B cell (primary cell): ENCODE measurements around the gene ZDHHC17. TPM values are rescaled to one million over a fixed set of nuclear protein-coding genes. Genes with fewer than 3 reads are reported as not detected.

Experiments used
- ATAC-seq: fragments of 200-7000 bp; cut with Tn5 transposase; one replicate; pipeline ENCODE4 v1.10.0; 2021; ENCODE audit warnings: low read depth, mild to moderate bottlenecking, moderate number of reproducible peaks, moderate library complexity
- CTCF ChIA-PET: fragments of 350-600 bp; sonication (Branson Sonifier 250); formaldehyde crosslinking; loops from one replicate; lab custom pipeline; 2021; ENCODE audit warnings: antibody characterized with exemption, inconsistent platforms; lab: Charles Lee
- POLR2A ChIA-PET: fragments of 350-600 bp; sonication (Branson Sonifier 250); formaldehyde crosslinking; loops from one replicate; lab custom pipeline; 2021; ENCODE audit warnings: antibody characterized with exemption; lab: Charles Lee
- DNase-seq: peaks from one replicate; pipeline ENCODE4 v3.0.0; 2013
- H2AFZ ChIP-seq: 2 replicates; pipeline ENCODE4 v1.6.1; 2012; ENCODE audit warnings: mild to moderate bottlenecking, low read depth, low read length; ENCODE audit not compliant: insufficient read depth, poor library complexity, severe bottlenecking
- H3K27ac ChIP-seq, 2 donors: 1 replicate in 1 of 2; 2 replicates in 1 of 2; pipeline ENCODE4 v1.5.1; 2012 to 2013; ENCODE audit warnings: low read length in 2 of 2, mild to moderate bottlenecking in 2 of 2, moderate library complexity in 1 of 2
- H3K27me3 ChIP-seq, 4 experiments: fragments of 200-600 bp in 1 of 4; sonication (generic) in 1 of 4; replicated peaks in 1 of 4; 1 replicate in 2 of 4; 2 replicates in 2 of 4; pipeline versions ENCODE4 v1.6.1 to v1.7.0; 2013 to 2016; ENCODE audit warnings: low read length in 3 of 4, mild to moderate bottlenecking in 2 of 4, mixed read lengths in 1 of 4, moderate library complexity in 1 of 4; ENCODE audit not compliant: insufficient read depth in 4 of 4, control insufficient read depth in 3 of 4; ENCODE audit errors: control extremely low read depth in 1 of 4
- H3K36me3 ChIP-seq, 2 experiments: replicated peaks in 1 of 2; 1 replicate in 1 of 2; 2 replicates in 1 of 2; pipeline versions ENCODE4 v1.6.1 to v1.7.1; 2013; ENCODE audit warnings: low read length in 1 of 2; ENCODE audit not compliant: insufficient read depth in 2 of 2, control insufficient read depth in 1 of 2; ENCODE audit errors: control extremely low read depth in 1 of 2, extremely low read depth in 1 of 2
- H3K4me1 ChIP-seq, 2 donors: fragments of 200-600 bp in 1 of 2; sonication (generic) in 1 of 2; 1 replicate in 1 of 2; 2 replicates in 1 of 2; pipeline versions ENCODE4 v1.5.1 to v1.6.1; 2013 to 2017; ENCODE audit warnings: low read length in 2 of 2; ENCODE audit not compliant: control insufficient read depth in 2 of 2, insufficient read depth in 2 of 2
- H3K4me2 ChIP-seq: replicated peaks from 2 replicates; pipeline ENCODE3; 2012; ENCODE audit warnings: mild to moderate bottlenecking, low read depth, low read length; ENCODE audit not compliant: poor library complexity, severe bottlenecking
- H3K4me3 ChIP-seq, 5 experiments: fragments of 200-600 bp in 1 of 5; sonication (generic) in 1 of 5; 1 replicate in 3 of 5; 2 replicates in 2 of 5; pipeline versions ENCODE4 v1.5.1 to v1.7.0; 2011 to 2016; ENCODE audit warnings: low read length in 4 of 5, mild to moderate bottlenecking in 4 of 5, low read depth in 2 of 5, control low read depth in 1 of 5, moderate library complexity in 1 of 5; ENCODE audit not compliant: insufficient read depth in 1 of 5; ENCODE audit errors: control extremely low read depth in 1 of 5, extremely low read depth in 1 of 5
- H3K79me2 ChIP-seq: fragments of 200-600 bp; sonication (generic); one replicate; pipeline ENCODE4 v1.6.0; 2016; ENCODE audit warnings: low read length; ENCODE audit not compliant: control insufficient read depth, insufficient read depth
- H3K9ac ChIP-seq: fragments of 200-600 bp; sonication (generic); 2 replicates; pipeline ENCODE4 v1.6.1; 2017; ENCODE audit warnings: mild to moderate bottlenecking, low read length, moderate library complexity
- H3K9me3 ChIP-seq, 3 donors: one replicate each; pipeline versions ENCODE4 v1.6.1 to v1.7.1; 2013; ENCODE audit warnings: low read length in 2 of 3; ENCODE audit not compliant: control insufficient read depth in 2 of 3, insufficient read depth in 1 of 3; ENCODE audit errors: control extremely low read depth in 1 of 3
- H4K20me1 ChIP-seq: 2 replicates; pipeline ENCODE4 v1.6.0; 2012; ENCODE audit warnings: mild to moderate bottlenecking, low read length; ENCODE audit not compliant: insufficient read depth, control insufficient read depth, poor library complexity, severe bottlenecking
- H3K27ac Mint-ChIP-seq: one replicate; pipeline ENCODE4 v1.8.0; 2021; ENCODE audit warnings: mixed read lengths
- H3K27me3 Mint-ChIP-seq: one replicate; pipeline ENCODE4 v1.8.0; 2021; ENCODE audit warnings: mixed read lengths
- H3K4me1 Mint-ChIP-seq: one replicate; pipeline ENCODE4 v1.8.0; 2021; ENCODE audit warnings: mixed read lengths
- H3K4me3 Mint-ChIP-seq: one replicate; pipeline ENCODE4 v1.8.0; 2021; ENCODE audit warnings: mixed read lengths
- H3K9me3 Mint-ChIP-seq: one replicate; pipeline ENCODE4 v1.8.0; 2022; ENCODE audit warnings: mixed read lengths; ENCODE audit not compliant: insufficient read depth
- EZH2 ChIP-seq: IDR thresholded peaks from 2 replicates; pipeline ENCODE4 v1.6.1; 2012; ENCODE audit warnings: borderline replicate concordance, low read depth, mild to moderate bottlenecking, moderate library complexity, low read length; ENCODE audit not compliant: insufficient read depth, poor library complexity, severe bottlenecking
- WGBS: methylation state at CpG from one replicate; pipeline ENCODE4 v1.1.5; 2013; ENCODE audit warnings: missing lambda C conversion rate; ENCODE audit not compliant: insufficient coverage; 5-methylcytosine and 5-hydroxymethylcytosine counted together
- intact Hi-C: fragments of 100-400 bp; cut with micrococcal nuclease; formaldehyde crosslinking; loops from one replicate; pipeline ENCODE4 v1.10.0; 2022
- polyA plus RNA-seq: library from polyadenylated mRNA; depleted of rRNA; stranded (reverse); fragments of >200 nt; gene quantifications from 2 replicates; pipeline ENCODE4 v1.2.3, GENCODE V29; 2012
- total RNA-seq, 2 donors: library from RNA; stranded (reverse); fragments of 120-200 nt in 1 of 2; gene quantifications; 1 replicate in 1 of 2; 2 replicates in 1 of 2; pipeline versions ENCODE4 v1.2.3 to v1.2.4, GENCODE V29; 2013 to 2022
- TF ChIP-seq, protein P1 (sequence below): fragments of 200-600 bp; IDR thresholded peaks from one replicate; pipeline ENCODE4 v1.8.0; 2022; ENCODE audit warnings: antibody characterized with exemption, mild to moderate bottlenecking

The ZDHHC17 gene
- total and polyA plus RNA-seq, 2 donors (not counting 1 experiment from before 2014, with no cell fraction given): 26.1 to 75.0 TPM

DNA sequence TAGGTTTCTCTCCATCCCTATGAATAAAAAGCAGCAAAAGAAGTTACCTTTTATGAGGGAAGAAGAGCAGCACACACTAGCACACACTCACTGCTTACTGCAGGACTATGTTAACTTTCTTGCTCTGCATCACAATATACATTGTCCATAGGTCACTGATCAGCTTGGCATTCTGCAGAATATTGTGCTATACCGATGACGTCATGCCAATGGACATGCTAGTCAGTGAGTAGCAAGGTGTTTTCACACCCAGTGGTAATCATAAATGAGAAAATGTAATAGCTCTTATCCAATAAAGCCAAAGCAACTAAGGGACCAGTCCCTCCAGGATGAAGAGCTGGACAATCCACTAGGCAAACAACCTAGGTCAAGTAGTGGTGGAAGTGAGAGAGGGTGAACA lies 16.7 kb upstream of the ZDHHC17 start:
- WGBS: no CpG with 5 or more reads among the region's 2 CpGs
- POLR2A ChIA-PET: no interaction called here

DNA sequence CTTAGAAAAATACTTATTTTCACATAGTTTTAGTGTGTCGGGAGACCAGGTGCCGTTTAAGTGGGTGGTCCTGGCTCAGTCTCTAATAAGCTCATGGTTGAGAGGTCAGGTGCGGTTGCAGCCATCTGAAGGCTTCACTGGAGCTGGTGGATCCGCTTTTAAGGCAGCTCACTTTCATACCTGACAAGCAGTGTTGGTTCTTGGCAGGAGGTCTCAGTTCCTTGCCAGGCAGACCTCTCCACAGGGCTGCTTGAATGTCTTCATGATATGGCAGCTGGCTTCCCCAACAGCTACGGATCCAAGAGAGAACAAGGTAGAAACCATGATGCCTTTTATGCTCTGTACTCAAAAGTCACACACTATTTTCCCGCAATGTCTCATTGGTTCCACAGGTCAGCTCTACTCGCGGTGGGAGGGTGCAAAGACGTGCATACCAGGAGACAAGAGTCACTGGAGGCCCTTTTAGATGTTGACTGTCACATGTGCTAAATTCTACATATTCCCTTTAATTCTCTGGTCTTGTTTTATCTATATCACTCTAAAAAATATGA lies 8.0 kb upstream of the ZDHHC17 start:
- Mint-ChIP-seq H3K9me3 (no peaks in the 10 kb centered on the region), H3K4me1 (no peaks in the 10 kb centered on the region), H3K27ac (no peak overlapping the region), H3K27me3 (peaks cover 6% of the 10 kb centered on the region), H3K4me3 (no peak overlapping the region)
- WGBS: 98% methylated on average over 8 of the region's 9 CpGs
- Histone ChIP-seq H3K9me3 (no peaks in the 10 kb centered on the region), H3K4me3 (no peak overlapping the region), H3K79me2 (no peaks in the 10 kb centered on the region), H3K27me3 (no peaks in the 10 kb centered on the region), H3K27ac (no peak overlapping the region), H3K4me2 (no peak overlapping the region), H2AFZ (no peak overlapping the region), H3K4me1 (no peaks in the 10 kb centered on the region), H3K9ac (no peak overlapping the region), H3K36me3 (no peaks in the 10 kb centered on the region), H4K20me1 (no peaks in the 10 kb centered on the region)
- no peak for ATAC-seq
- no peak for TF ChIP-seq EZH2
- TF ChIP-seq, protein P1, sequence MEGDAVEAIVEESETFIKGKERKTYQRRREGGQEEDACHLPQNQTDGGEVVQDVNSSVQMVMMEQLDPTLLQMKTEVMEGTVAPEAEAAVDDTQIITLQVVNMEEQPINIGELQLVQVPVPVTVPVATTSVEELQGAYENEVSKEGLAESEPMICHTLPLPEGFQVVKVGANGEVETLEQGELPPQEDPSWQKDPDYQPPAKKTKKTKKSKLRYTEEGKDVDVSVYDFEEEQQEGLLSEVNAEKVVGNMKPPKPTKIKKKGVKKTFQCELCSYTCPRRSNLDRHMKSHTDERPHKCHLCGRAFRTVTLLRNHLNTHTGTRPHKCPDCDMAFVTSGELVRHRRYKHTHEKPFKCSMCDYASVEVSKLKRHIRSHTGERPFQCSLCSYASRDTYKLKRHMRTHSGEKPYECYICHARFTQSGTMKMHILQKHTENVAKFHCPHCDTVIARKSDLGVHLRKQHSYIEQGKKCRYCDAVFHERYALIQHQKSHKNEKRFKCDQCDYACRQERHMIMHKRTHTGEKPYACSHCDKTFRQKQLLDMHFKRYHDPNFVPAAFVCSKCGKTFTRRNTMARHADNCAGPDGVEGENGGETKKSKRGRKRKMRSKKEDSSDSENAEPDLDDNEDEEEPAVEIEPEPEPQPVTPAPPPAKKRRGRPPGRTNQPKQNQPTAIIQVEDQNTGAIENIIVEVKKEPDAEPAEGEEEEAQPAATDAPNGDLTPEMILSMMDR: no peak
- DNase-seq: no peak
- POLR2A ChIA-PET: no interaction called here
- intact Hi-C loops: no loop called here
- CTCF ChIA-PET: interaction anchor here (0.9 to 1.4 kb wide), 2 partner anchors 35 to 133 kb away, joined by 3 read pairs; no protein-coding TSS in a partner anchor

More for the DNA sequence above, 16.7 kb upstream of the ZDHHC17 start:
- no peak overlapping the region for H3K9ac ChIP-seq
- peaks cover 0 to 1% (median 0%) of the 10 kb centered on the region in 3 donors for H3K9me3 ChIP-seq
- H3K27ac ChIP-seq: no peak overlapping the region
- intact Hi-C loops: no loop called here
- no peaks in the 10 kb centered on the region for H3K4me1 Mint-ChIP-seq
- H3K4me1 ChIP-seq: no peaks in the 10 kb centered on the region
- no peak for TF ChIP-seq EZH2
- TF ChIP-seq, protein P1: no peak
- no peaks in the 10 kb centered on the region for H3K27me3 ChIP-seq
- CTCF ChIA-PET: no interaction called here
- no peak overlapping the region for H2AFZ ChIP-seq
- H3K36me3 ChIP-seq: no peaks in the 10 kb centered on the region
- H4K20me1 ChIP-seq: no peaks in the 10 kb centered on the region
- no peak overlapping the region for H3K4me3 ChIP-seq
- no peaks in the 10 kb centered on the region for H3K79me2 ChIP-seq
- H3K4me3 Mint-ChIP-seq: no peak overlapping the region
- ATAC-seq (no peak), DNase-seq (no peak)
- H3K4me2 ChIP-seq: no peak overlapping the region
- no peak overlapping the region for H3K27ac Mint-ChIP-seq
- no peaks in the 10 kb centered on the region for H3K9me3 Mint-ChIP-seq
- H3K27me3 Mint-ChIP-seq: peaks cover 31% of the 10 kb centered on the region
